Measurements from ENCODE around the gene RBBP5. TPM values are rescaled to one million over a fixed set of nuclear protein-coding genes. Genes with fewer than 3 reads are reported as not detected.
"Not testable (repeated sequence)": the region's sequence is repeated elsewhere in the genome, so short reads cannot be mapped to it uniquely, and the experiment has no call there.

Gene RBBP5
- 11.6 TPM for polyA plus RNA-seq (2013, experiment 1 of 2; ENCODE audit: insufficient read length)
- polyA plus RNA-seq (2013, experiment 2 of 2; ENCODE audit: insufficient read length): 11.0 TPM

- DNase-seq: peak; percentile 98
Measured at GRCh38 chr1:205121660-205122488, at the start of gene RBBP5. Gene RBBP5, minus strand, starts transcription at chr1:205121978. Its CDS starts 105 bp downstream, at chr1:205121873.

- DNase-seq: no peak
Measured at GRCh38 chr1:205171369-205171768, 49.6 kb upstream of the RBBP5 start.

GRCh38 chr1:205170532-205171269 lies 48.9 kb upstream of the RBBP5 start:
- no peak for DNase-seq

- DNase-seq: no peak
Measured at GRCh38 chr1:205169248-205169647, 47.5 kb upstream of the RBBP5 start.

- DNase-seq: peak; percentile 47
Measured at GRCh38 chr1:205168291-205168690, 46.5 kb upstream of the RBBP5 start.

- no peak for DNase-seq
Measured at GRCh38 chr1:205162301-205162700, 40.5 kb upstream of the RBBP5 start.

GRCh38 chr1:205161076-205161475 lies 39.3 kb upstream of the RBBP5 start:
- DNase-seq: no peak

- DNase-seq: no peak
Measured at GRCh38 chr1:205158048-205158616, 36.4 kb upstream of the RBBP5 start.

GRCh38 chr1:205155665-205156377 lies 34.0 kb upstream of the RBBP5 start:
- not testable (repeated sequence) for DNase-seq

- no peak for DNase-seq
Measured at GRCh38 chr1:205152505-205152904, 30.7 kb upstream of the RBBP5 start.

- DNase-seq: no peak
Measured at GRCh38 chr1:205150651-205151428, 29.1 kb upstream of the RBBP5 start.

GRCh38 chr1:205147191-205147835 lies 25.5 kb upstream of the RBBP5 start:
- DNase-seq: peak; percentile 91

- DNase-seq: peak; percentile 80
Measured at GRCh38 chr1:205144751-205145150, 23.0 kb upstream of the RBBP5 start.

GRCh38 chr1:205144046-205144720 lies 22.4 kb upstream of the RBBP5 start:
- DNase-seq: no peak

- DNase-seq: no peak
Measured at GRCh38 chr1:205142102-205142469, 20.3 kb upstream of the RBBP5 start.

GRCh38 chr1:205141236-205142101 lies 19.7 kb upstream of the RBBP5 start:
- peak; percentile 81 for DNase-seq

GRCh38 chr1:205140113-205140512 lies 18.3 kb upstream of the RBBP5 start:
- no peak for DNase-seq

- DNase-seq: no peak
Measured at GRCh38 chr1:205137901-205138300, 16.1 kb upstream of the RBBP5 start.

- DNase-seq: no peak
Measured at GRCh38 chr1:205133287-205133686, 11.5 kb upstream of the RBBP5 start.

Data from fibroblast of skin of scalp (primary cell).